KMS-11 (cell line): ENCODE data around the gene TRIM24.
"Not testable (repeated sequence)": the region's sequence is repeated elsewhere in the genome, so short reads cannot be mapped to it uniquely, and the experiment has no call there.

Source experiments
- H2AFZ ChIP-seq: fragments of 200-600 bp; sonication (generic); 2 replicates; pipeline ENCODE4 v1.6.1; 2016; ENCODE audit warnings: antibody characterized with exemption, mixed run types, low read depth
- H3K27ac ChIP-seq: fragments of 200-600 bp; sonication (generic); 2 replicates; pipeline ENCODE4 v1.6.1; 2016; ENCODE audit warnings: mild to moderate bottlenecking, mixed run types
- H3K27me3 ChIP-seq: fragments of 200-600 bp; sonication (generic); 2 replicates; pipeline ENCODE4 v1.6.1; 2017; ENCODE audit warnings: mild to moderate bottlenecking, low read depth, mixed run types, moderate library complexity; ENCODE audit not compliant: insufficient read depth
- H3K36me3 ChIP-seq: fragments of 200-600 bp; sonication (generic); 2 replicates; pipeline ENCODE4 v1.6.1; 2017; ENCODE audit warnings: mild to moderate bottlenecking, mixed run types; ENCODE audit not compliant: insufficient read depth
- H3K4me1 ChIP-seq: fragments of 200-600 bp; sonication (generic); 2 replicates; pipeline ENCODE4 v1.6.1; 2016; ENCODE audit warnings: mild to moderate bottlenecking, low read depth, mixed run types; ENCODE audit not compliant: poor library complexity, severe bottlenecking
- H3K4me2 ChIP-seq: fragments of 200-600 bp; sonication (generic); 2 replicates; pipeline ENCODE4 v1.7.0; 2016; ENCODE audit warnings: mild to moderate bottlenecking, mixed run types
- H3K4me3 ChIP-seq: fragments of 200-600 bp; sonication (generic); IDR thresholded peaks from 2 replicates; pipeline ENCODE4 v1.6.1; 2017; ENCODE audit warnings: low read depth, low read length, mixed read lengths; ENCODE audit not compliant: insufficient read depth
- H3K79me2 ChIP-seq: fragments of 200-600 bp; sonication (generic); 2 replicates; pipeline ENCODE4 v1.6.1; 2016; ENCODE audit warnings: low read depth, mixed run types; ENCODE audit not compliant: insufficient read depth
- H3K9ac ChIP-seq: fragments of 200-600 bp; sonication (generic); 2 replicates; pipeline ENCODE4 v1.6.1; 2016; ENCODE audit warnings: mild to moderate bottlenecking, mixed run types
- H4K20me1 ChIP-seq: fragments of 200-600 bp; sonication (generic); 2 replicates; pipeline ENCODE4 v1.6.1; 2016; ENCODE audit warnings: mild to moderate bottlenecking, mixed run types; ENCODE audit not compliant: insufficient read depth
- TF ChIP-seq, protein P1 (sequence below): fragments of 200-600 bp; sonication (generic); conservative IDR thresholded peaks from 2 replicates; pipeline ENCODE4 v1.6.1; 2017; ENCODE audit warnings: low read depth, mild to moderate bottlenecking, antibody characterized with exemption, low read length, moderate library complexity, mixed read lengths

The TRIM24 gene

DNA sequence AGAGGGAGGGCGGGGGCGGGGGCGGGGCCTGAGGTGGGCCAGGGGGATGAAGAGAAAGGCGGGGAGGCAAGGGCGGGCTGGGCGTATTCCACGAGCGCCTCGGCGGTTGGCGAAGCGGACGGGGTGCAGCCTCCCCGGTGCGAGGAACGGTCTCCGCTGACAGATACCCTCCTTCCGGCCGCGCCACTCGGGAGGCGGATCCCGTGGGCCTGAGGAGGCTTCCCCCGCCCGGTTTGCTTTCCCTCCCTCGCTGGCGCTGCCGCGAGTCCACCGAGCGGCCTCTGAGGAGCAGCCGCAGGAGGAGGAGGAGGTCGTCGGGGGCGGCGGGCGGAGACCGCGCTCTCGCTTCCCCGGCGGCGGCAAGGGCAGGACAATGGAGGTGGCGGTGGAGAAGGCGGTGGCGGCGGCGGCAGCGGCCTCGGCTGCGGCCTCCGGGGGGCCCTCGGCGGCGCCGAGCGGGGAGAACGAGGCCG, at the start of gene TRIM24:
Gene TRIM24, plus strand, starts transcription at position 84 of the 473 bp plus-strand sequence. Its CDS starts 290 bp downstream, at position 374.
- H3K9ac ChIP-seq: peak within 1 kb of the TSS; percentile 84
- H3K4me2 ChIP-seq: peak within 1 kb of the TSS; percentile 100
- peaks cover 42% of the 10 kb centered on the region for H3K79me2 ChIP-seq
- peak within 1 kb of the TSS; percentile 74 for H2AFZ ChIP-seq
- TF ChIP-seq, protein P1, sequence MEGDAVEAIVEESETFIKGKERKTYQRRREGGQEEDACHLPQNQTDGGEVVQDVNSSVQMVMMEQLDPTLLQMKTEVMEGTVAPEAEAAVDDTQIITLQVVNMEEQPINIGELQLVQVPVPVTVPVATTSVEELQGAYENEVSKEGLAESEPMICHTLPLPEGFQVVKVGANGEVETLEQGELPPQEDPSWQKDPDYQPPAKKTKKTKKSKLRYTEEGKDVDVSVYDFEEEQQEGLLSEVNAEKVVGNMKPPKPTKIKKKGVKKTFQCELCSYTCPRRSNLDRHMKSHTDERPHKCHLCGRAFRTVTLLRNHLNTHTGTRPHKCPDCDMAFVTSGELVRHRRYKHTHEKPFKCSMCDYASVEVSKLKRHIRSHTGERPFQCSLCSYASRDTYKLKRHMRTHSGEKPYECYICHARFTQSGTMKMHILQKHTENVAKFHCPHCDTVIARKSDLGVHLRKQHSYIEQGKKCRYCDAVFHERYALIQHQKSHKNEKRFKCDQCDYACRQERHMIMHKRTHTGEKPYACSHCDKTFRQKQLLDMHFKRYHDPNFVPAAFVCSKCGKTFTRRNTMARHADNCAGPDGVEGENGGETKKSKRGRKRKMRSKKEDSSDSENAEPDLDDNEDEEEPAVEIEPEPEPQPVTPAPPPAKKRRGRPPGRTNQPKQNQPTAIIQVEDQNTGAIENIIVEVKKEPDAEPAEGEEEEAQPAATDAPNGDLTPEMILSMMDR: no peak
- no peaks in the 10 kb centered on the region for H3K27me3 ChIP-seq
- no peaks in the 10 kb centered on the region for H3K36me3 ChIP-seq
- H3K27ac ChIP-seq: peak within 1 kb of the TSS; percentile 90
- no peak within 1 kb of the TSS for H3K4me3 ChIP-seq
- H3K4me1 ChIP-seq: peaks cover 19% of the 10 kb centered on the region
- peaks cover 3% of the 10 kb centered on the region; the same call in 1 of the 2 replicates for H4K20me1 ChIP-seq

DNA sequence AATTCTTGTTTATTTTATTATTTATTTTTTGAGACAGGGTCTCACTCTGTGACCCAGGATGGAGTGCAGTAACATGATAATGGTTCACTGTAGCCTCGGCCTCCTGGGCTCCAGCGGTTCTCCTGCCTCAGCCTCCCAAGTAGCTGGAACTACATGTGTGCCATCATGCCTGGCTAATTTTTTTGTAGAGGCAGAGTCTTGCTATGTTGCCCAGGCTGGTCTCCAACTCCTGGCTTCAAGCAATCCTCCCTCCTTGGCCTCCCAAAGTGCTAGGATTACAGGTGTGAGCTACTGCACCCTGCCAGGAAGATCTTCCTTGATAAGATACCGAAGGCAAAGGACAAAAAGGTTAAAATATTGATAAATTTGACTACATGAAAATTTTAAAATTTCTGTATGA, 48.0 kb upstream of the TRIM24 start:
- not testable (repeated sequence) for H3K79me2 ChIP-seq, H3K36me3 ChIP-seq, H3K27ac ChIP-seq, H4K20me1 ChIP-seq, H2AFZ ChIP-seq, H3K4me2 ChIP-seq, H3K4me1 ChIP-seq, H3K9ac ChIP-seq, H3K4me3 ChIP-seq, H3K27me3 ChIP-seq

DNA sequence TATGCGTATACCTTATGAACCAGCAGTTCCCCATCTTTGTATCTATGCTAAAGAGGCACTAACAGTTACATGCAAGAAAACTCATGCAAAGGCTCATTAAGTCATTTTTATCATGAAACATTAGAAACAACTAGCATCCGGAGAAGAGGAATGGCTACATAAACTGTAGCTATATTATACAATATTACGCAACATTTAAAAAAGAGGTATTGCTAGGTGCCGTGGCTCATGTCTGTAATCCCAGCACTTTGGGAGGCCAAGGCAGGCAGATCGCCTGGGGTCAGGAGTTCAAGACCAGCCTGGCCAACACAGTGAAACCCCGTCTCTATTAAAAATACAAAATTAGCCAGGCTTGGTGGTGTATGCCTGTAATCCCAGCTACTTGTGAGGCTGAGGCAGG, 47.1 kb upstream of the TRIM24 start:
- not testable (repeated sequence) for H3K4me1 ChIP-seq, H3K4me3 ChIP-seq, H3K27me3 ChIP-seq, H3K27ac ChIP-seq, H3K79me2 ChIP-seq, H3K36me3 ChIP-seq, H2AFZ ChIP-seq, H3K9ac ChIP-seq, H3K4me2 ChIP-seq, H4K20me1 ChIP-seq

DNA sequence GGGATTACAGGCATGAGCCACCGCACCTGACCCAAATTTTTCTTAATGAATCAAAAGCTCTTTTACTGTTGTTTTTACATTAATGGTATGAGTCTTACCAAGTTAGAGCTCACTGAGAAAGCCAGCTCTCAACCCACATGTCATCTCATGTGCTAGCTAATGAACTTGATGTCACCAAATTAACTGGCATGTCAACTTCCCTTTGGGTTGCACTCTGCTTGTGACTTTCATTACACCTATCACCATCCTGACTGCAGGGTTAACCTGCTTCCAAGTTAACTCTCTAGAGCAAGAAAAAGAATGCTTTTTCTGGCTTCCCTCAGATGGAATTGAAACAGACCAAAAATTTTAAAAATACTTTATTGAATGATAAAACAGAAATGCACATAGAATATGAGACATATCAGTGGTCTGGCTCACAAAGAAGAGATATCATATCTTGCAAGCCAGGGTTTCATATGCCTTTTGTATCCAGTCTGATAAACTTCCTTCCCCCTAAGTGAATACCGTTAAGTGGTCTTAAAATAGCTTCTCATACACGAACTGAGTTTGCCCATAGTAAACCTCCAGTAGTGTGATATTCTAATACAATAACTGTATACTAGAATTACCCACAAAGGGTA, 42.9 kb upstream of the TRIM24 start:
- no peak overlapping the region for H3K9ac ChIP-seq
- TF ChIP-seq, protein P1: no peak
- no peak overlapping the region for H3K27ac ChIP-seq
- H3K4me1 ChIP-seq: no peaks in the 10 kb centered on the region
- H3K4me3 ChIP-seq: no peak overlapping the region
- H3K36me3 ChIP-seq: no peaks in the 10 kb centered on the region
- H3K4me2 ChIP-seq: no peak overlapping the region
- H4K20me1 ChIP-seq: no peaks in the 10 kb centered on the region
- no peak overlapping the region for H2AFZ ChIP-seq
- H3K27me3 ChIP-seq: no peaks in the 10 kb centered on the region
- H3K79me2 ChIP-seq: no peaks in the 10 kb centered on the region

DNA sequence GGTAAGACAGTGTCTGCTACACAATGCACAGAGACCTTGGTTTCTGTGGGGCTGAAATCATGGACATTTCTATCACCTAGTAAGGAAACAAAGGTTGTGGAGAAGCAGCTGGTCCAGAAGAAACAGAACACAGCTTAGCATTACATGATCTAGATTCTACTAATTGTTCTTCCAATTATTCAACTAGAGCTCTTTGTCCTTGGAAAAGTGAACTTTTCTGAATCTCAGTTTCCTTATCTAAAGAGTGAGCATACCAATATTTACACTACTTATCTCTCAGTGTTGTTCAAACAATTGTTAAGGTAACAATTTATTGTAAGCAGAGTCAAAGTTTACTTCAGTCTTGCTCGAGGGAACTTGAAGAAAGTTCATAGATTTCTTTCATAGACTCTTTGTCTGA, 42.3 kb upstream of the TRIM24 start:
- Histone ChIP-seq H2AFZ (no peak overlapping the region), H4K20me1 (no peaks in the 10 kb centered on the region), H3K9ac (no peak overlapping the region), H3K4me3 (no peak overlapping the region), H3K36me3 (no peaks in the 10 kb centered on the region), H3K27me3 (no peaks in the 10 kb centered on the region), H3K27ac (no peak overlapping the region), H3K79me2 (no peaks in the 10 kb centered on the region), H3K4me1 (no peaks in the 10 kb centered on the region), H3K4me2 (no peak overlapping the region)
- TF ChIP-seq, protein P1: no peak

DNA sequence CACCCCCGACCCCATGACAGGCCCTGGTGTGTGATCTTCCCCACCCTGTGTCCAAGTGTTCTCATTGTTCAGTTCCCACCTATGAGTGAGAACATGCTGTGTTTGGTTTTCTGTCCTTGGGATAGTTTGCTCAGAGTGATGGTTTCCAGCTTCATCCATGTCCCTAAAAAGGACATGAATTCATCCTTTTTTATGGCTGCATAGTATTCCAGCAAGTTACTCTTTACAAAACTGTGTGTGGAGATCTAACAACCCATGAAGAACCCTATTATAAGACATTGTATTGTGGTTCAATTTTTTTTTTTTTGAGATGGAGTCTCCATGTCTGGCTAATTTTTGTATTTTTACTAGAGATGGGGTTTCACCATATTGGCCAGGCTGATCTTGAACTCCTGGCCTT, 41.7 kb upstream of the TRIM24 start:
- H3K27me3 ChIP-seq, H3K27ac ChIP-seq, H3K79me2 ChIP-seq, H3K9ac ChIP-seq, H3K4me2 ChIP-seq, H3K4me3 ChIP-seq, H3K36me3 ChIP-seq, H2AFZ ChIP-seq, H4K20me1 ChIP-seq, H3K4me1 ChIP-seq: not testable (repeated sequence)
